Mucosa of rectum (tissue), 2 donors: ENCODE results near the gene WNT16.
A peak's percentile ranks its signal among the peaks of the same experiment; 100 is the strongest.

Experiments
- H3K27ac ChIP-seq, 2 donors: one replicate each; pipeline ENCODE4 v1.7.0; 2013; ENCODE audit warnings: inconsistent platforms in 2 of 2, low read depth in 2 of 2, low read length in 2 of 2
- H3K27me3 ChIP-seq, 2 donors: one replicate each; pipeline ENCODE4 v1.7.0; 2013; ENCODE audit warnings: low read length in 2 of 2; ENCODE audit not compliant: control insufficient read depth in 2 of 2, insufficient read depth in 2 of 2
- H3K36me3 ChIP-seq, 2 donors: one replicate each; pipeline ENCODE4 v1.7.0; 2013; ENCODE audit warnings: low read length in 2 of 2; ENCODE audit not compliant: control insufficient read depth in 2 of 2, insufficient read depth in 2 of 2
- H3K4me1 ChIP-seq, 2 donors: one replicate each; pipeline ENCODE4 v1.7.0; 2013; ENCODE audit warnings: low read length in 2 of 2, mild to moderate bottlenecking in 1 of 2; ENCODE audit not compliant: control insufficient read depth in 2 of 2, insufficient read depth in 2 of 2
- H3K4me3 ChIP-seq, 2 donors: one replicate each; pipeline ENCODE4 v1.7.0; 2013; ENCODE audit warnings: low read length in 2 of 2
- H3K9ac ChIP-seq, 2 donors: one replicate each; pipeline ENCODE4 v1.7.0; 2013; ENCODE audit warnings: low read length in 2 of 2, low read depth in 1 of 2, mild to moderate bottlenecking in 1 of 2
- H3K9me3 ChIP-seq, 2 donors: one replicate each; pipeline ENCODE4 v1.7.0; 2013; ENCODE audit warnings: low read length in 2 of 2; ENCODE audit not compliant: control insufficient read depth in 2 of 2
- donor health status: healthy.
- donor health status: Normal muscosa, but diverticular disease.

Gene WNT16, protein sequence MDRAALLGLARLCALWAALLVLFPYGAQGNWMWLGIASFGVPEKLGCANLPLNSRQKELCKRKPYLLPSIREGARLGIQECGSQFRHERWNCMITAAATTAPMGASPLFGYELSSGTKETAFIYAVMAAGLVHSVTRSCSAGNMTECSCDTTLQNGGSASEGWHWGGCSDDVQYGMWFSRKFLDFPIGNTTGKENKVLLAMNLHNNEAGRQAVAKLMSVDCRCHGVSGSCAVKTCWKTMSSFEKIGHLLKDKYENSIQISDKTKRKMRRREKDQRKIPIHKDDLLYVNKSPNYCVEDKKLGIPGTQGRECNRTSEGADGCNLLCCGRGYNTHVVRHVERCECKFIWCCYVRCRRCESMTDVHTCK

DNA sequence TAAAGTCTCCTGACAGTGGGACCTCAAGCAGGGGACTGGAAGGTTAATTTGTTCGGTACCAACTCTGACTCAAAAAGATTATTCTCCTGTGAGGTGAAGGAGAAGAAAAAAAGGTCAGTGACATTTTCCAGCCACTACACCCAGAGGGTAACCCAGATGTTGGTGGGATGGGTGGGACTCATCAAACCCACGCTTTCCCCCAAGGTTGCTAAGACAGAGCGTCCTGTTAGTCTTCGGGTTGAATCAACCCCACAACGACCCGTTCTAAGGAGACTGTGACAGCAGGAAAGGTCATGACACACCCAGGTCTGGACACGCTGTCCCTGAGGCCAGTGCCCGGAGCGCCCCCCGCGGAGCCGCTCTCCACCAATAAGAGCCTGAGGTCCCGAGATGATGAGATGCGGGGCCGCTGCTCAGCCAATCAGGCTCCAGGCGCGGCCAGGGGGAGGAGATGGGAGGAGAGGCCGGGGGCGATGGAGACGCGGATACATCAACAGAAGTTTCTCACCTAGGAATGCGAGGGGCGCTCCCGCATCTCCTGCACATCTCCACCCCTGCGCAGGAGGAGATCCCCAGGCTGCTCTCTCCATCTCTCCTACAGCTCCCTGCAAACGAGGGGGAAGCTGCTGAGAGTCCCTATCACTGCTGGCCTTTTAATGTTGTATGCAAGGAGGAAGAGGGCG is at the start of gene WNT16:
TSS of gene WNT16 (plus strand) at position 493 of the 683 bp plus-strand sequence. CDS start 293 bp downstream, outside the sequence.
- peak within 1 kb of the TSS; percentile 63 to 70 for H3K4me3 ChIP-seq
- no peak within 1 kb of the TSS for H3K9ac ChIP-seq
- no peaks in the 10 kb centered on the region for H3K9me3 ChIP-seq
- peaks cover 28 to 42% of the 10 kb centered on the region in 2 donors for H3K27me3 ChIP-seq
- H3K4me1 ChIP-seq, result peaks cover 11 to 12% of the 10 kb centered on the region in 2 donors
- no peaks in the 10 kb centered on the region for H3K36me3 ChIP-seq
- no peak within 1 kb of the TSS for H3K27ac ChIP-seq

DNA sequence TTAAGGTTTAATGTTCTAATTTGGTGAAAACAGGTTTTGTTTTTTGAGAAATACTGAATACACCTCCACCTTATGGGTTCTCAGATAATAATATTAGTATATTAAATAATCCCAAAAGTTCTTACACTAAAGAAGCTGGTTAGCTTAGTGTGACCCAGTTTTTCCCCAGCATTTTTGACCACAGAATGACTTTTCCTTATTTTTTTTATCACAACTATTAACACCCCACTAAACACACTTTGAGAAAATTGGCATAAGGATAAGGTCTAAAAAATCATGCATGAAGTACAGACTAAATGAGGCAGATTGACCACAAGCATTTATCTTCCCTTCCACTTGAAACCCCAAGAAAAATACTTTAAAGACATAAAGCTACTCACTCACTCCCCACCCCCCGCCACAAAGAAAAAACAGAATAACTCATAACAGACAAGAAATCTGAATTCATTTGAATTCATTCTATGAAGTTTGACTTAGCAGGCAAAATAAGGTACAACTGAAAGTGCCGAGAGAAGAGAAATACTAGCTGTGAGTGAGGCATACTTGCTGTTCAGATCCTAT is 49.7 kb upstream of the WNT16 start:
- H3K9me3 ChIP-seq, result no peaks in the 10 kb centered on the region
- H3K27ac ChIP-seq, result no peak overlapping the region
- no peak overlapping the region for H3K9ac ChIP-seq
- H3K36me3 ChIP-seq, result no peaks in the 10 kb centered on the region
- no peak overlapping the region for H3K4me3 ChIP-seq
- no peaks in the 10 kb centered on the region for H3K27me3 ChIP-seq
- H3K4me1 ChIP-seq, result no peaks in the 10 kb centered on the region

- no peak overlapping the region for H3K27ac ChIP-seq
- no peaks in the 10 kb centered on the region for H3K9me3 ChIP-seq
- H3K36me3 ChIP-seq, result no peaks in the 10 kb centered on the region
- H3K4me3 ChIP-seq, result no peak overlapping the region
- no peaks in the 10 kb centered on the region for H3K4me1 ChIP-seq
- H3K9ac ChIP-seq, result no peak overlapping the region
- H3K27me3 ChIP-seq, result no peaks in the 10 kb centered on the region
These were observed 49.0 kb upstream of the WNT16 start for GRCh38 chr7:121279822-121280221.

DNA sequence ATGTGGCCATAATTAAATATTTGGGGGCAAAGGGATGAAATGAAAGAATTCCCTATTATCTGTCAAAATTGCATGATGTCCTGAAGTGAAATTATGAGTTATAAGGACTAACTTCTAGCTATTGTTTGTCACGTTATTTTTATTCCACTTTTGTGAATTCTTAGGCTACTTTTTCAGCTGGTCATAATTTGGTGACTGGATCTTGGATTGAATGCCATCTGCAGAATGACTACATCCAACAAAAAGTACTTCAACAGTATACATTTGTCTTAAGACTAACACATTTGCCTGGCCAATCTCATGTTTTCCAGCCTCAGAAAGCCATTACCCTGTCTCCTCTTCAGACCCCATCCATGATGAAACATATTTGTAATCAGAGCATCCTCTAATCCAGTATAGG is 48.1 kb upstream of the WNT16 start:
- H3K36me3 ChIP-seq, result no peaks in the 10 kb centered on the region
- H3K9me3 ChIP-seq, result no peaks in the 10 kb centered on the region
- no peak overlapping the region for H3K4me3 ChIP-seq
- no peaks in the 10 kb centered on the region for H3K4me1 ChIP-seq
- no peak overlapping the region for H3K9ac ChIP-seq
- no peak overlapping the region for H3K27ac ChIP-seq
- H3K27me3 ChIP-seq, result no peaks in the 10 kb centered on the region

DNA sequence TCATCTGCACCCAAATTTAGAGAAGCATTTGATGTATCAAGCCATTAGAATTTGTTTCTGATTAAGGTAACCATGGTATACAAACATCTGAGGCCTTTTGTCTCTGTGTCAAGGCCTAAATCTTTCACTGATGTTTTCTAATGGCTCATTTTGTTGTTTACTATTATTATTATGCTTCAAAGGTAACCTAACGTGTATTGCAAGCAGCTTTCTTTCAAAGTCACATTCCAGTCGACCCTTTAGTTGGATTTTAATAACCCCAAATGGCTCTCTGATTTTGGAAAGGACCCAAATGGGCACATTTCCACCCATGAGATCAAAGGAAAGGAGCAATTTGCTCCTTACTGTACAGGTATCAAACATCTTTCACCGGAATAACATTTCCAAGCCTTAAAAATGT is 46.7 kb upstream of the WNT16 start:
- no peak overlapping the region for H3K9ac ChIP-seq
- H3K36me3 ChIP-seq, result no peaks in the 10 kb centered on the region
- H3K4me1 ChIP-seq, result no peaks in the 10 kb centered on the region
- no peak overlapping the region for H3K4me3 ChIP-seq
- no peak overlapping the region for H3K27ac ChIP-seq
- no peaks in the 10 kb centered on the region for H3K27me3 ChIP-seq
- H3K9me3 ChIP-seq, result no peaks in the 10 kb centered on the region

GRCh38 chr7:121285066-121285667 is 43.6 kb upstream of the WNT16 start:
- no peaks in the 10 kb centered on the region for H3K4me1 ChIP-seq

DNA sequence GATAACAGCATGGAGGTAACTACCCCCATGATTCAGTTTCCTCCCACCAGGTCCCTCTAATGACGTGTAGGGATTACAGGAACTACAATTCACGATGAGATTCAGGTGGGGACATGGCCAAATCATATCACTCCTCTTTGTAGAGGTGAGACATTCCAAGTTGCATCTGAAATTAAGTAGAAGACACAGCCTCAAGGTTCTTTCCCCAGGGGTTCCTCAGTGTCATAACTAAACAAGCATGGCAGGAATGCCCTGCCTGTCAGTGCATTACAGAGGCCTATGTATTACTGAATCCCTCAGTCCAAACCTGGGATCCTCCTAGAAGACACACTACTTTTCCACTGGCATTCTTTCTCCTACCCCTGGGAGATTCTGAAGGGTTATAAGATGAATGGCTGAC is 42.6 kb upstream of the WNT16 start:
- no peaks in the 10 kb centered on the region for H3K36me3 ChIP-seq
- no peak overlapping the region for H3K9ac ChIP-seq
- no peak overlapping the region for H3K27ac ChIP-seq
- no peaks in the 10 kb centered on the region for H3K9me3 ChIP-seq
- H3K4me3 ChIP-seq, result no peak overlapping the region
- no peaks in the 10 kb centered on the region for H3K4me1 ChIP-seq
- H3K27me3 ChIP-seq, result no peaks in the 10 kb centered on the region

More at GRCh38 chr7:121285066-121285667, 43.6 kb upstream of the WNT16 start:
- Histone ChIP-seq H3K9me3 (no peaks in the 10 kb centered on the region), H3K4me3 (no peak overlapping the region), H3K36me3 (no peaks in the 10 kb centered on the region), H3K27me3 (no peaks in the 10 kb centered on the region), H3K27ac (no peak overlapping the region), H3K9ac (no peak overlapping the region)

- no peaks in the 10 kb centered on the region for H3K36me3 ChIP-seq
- no peak overlapping the region for H3K9ac ChIP-seq
- H3K27ac ChIP-seq, result no peak overlapping the region
- no peak overlapping the region for H3K4me3 ChIP-seq
- H3K4me1 ChIP-seq, result no peaks in the 10 kb centered on the region
- no peaks in the 10 kb centered on the region for H3K9me3 ChIP-seq
- H3K27me3 ChIP-seq, result no peaks in the 10 kb centered on the region
These were observed 41.8 kb upstream of the WNT16 start for GRCh38 chr7:121286742-121287734.

DNA sequence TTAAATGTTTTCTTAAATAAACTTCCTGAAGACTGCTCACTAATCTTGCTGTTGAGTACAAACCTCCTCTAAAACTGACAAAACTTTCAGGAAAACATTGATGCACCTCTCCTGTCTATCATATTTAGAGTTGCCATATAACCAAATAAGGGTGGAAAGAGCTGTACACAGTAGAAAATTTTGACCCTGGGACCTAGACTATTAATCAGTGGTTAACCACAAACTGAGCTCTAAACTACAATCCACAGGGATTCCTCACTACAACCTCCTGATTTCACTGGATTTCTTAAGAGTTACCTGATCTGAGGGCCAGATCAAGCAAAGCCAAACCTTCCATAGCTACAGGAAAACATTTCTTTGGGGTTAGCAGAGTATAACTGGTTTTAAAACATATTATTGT is 39.9 kb upstream of the WNT16 start:
- no peaks in the 10 kb centered on the region for H3K36me3 ChIP-seq
- no peak overlapping the region for H3K9ac ChIP-seq
- no peak overlapping the region for H3K27ac ChIP-seq
- no peaks in the 10 kb centered on the region for H3K4me1 ChIP-seq
- H3K27me3 ChIP-seq, result no peaks in the 10 kb centered on the region
- H3K9me3 ChIP-seq, result no peaks in the 10 kb centered on the region
- H3K4me3 ChIP-seq, result no peak overlapping the region
